Sigmoid colon (tissue), 4 donors: Measurements from ENCODE around the gene AQP1.
A peak's percentile ranks its signal among the peaks of the same experiment; 100 is the strongest.

Experiments used
- CTCF ChIP-seq, 4 experiments: fragments of 450-650 bp in 3 of 4; fragments of 200-600 bp in 1 of 4; IDR thresholded peaks; one replicate each; pipeline ENCODE4 v1.5.1; 2016 to 2019; ENCODE audit warnings: antibody characterized with exemption in 4 of 4, mild to moderate bottlenecking in 3 of 4, moderate library complexity in 2 of 4
- EP300 ChIP-seq, 4 donors: sonication (generic); formaldehyde crosslinking; IDR thresholded peaks; one replicate each; pipeline ENCODE4 v1.6.1; 2017; ENCODE audit warnings: antibody characterized with exemption in 4 of 4
- POLR2A ChIP-seq, 2 donors: fragments of 450-650 bp; IDR thresholded peaks; one replicate each; pipeline ENCODE4 v1.6.1; 2016; ENCODE audit warnings: antibody characterized with exemption in 2 of 2, mild to moderate bottlenecking in 2 of 2, moderate library complexity in 2 of 2
- POLR2AphosphoS5 ChIP-seq, 4 donors: sonication (generic); formaldehyde crosslinking; IDR thresholded peaks; one replicate each; pipeline ENCODE4 v1.6.1; 2017; ENCODE audit warnings: antibody characterized with exemption in 4 of 4

- peak in 1 of 4 experiments; percentile 14 for TF ChIP-seq CTCF (IDR thresholded peaks at IDR 0.05)
- peak in 1 of 4 donors; percentile 14 for TF ChIP-seq POLR2AphosphoS5 (IDR thresholded peaks at IDR 0.05)
- no peak for TF ChIP-seq EP300 (IDR thresholded peaks at IDR 0.05)
- TF ChIP-seq POLR2A (IDR thresholded peaks at IDR 0.05), result no peak
These were observed 41.6 kb upstream of the AQP1 start for GRCh38 chr7:30869794-30870611.
